Measurements from ENCODE around the gene MRPS35. TPM values are rescaled to one million over a fixed set of nuclear protein-coding genes. Genes with fewer than 3 reads are reported as not detected.
A peak's percentile ranks its signal among the peaks of the same experiment; 100 is the strongest.

The MRPS35 gene
- total RNA-seq, 5 donors from 2014 or later (not counting 1 experiment from before 2014, with no cell fraction given) = 19.7 to 23.0 (median 22.5) TPM

- Histone ChIP-seq H3K9me3 (no peaks in the 10 kb centered on the region), H3K4me1 (ENCODE audit: control insufficient read depth in 1 of 2, extremely low read depth in 1 of 2, insufficient read depth in 2 of 2, low read length in 2 of 2) (no peaks in the 10 kb centered on the region), H3K36me3 (ENCODE audit: control insufficient read depth in 2 of 2, extremely low read depth in 1 of 2, insufficient read depth in 1 of 2, low read length in 1 of 2) (no peaks in the 10 kb centered on the region), H3K4me3 (ENCODE audit: control insufficient read depth in 1 of 2, extremely low read depth in 1 of 2, low read length in 1 of 2) (no peak overlapping the region), H3K27ac (ENCODE audit: low read length) (no peak overlapping the region), H3K27me3 (replicated peaks in 1 of 2; ENCODE audit: control insufficient read depth in 2 of 2, extremely low read depth in 1 of 2, insufficient read depth in 2 of 2, low read length in 1 of 2) (no peaks in the 10 kb centered on the region)
- H3K4me3 Mint-ChIP-seq = no peak overlapping the region
- H3K9me3 Mint-ChIP-seq = no peaks in the 10 kb centered on the region
- H3K36me3 Mint-ChIP-seq = peaks cover 30% of the 10 kb centered on the region
- H3K27ac Mint-ChIP-seq = no peak overlapping the region
- H3K4me1 Mint-ChIP-seq = no peaks in the 10 kb centered on the region
- no peak for DNase-seq
- CTCF ChIA-PET = interaction anchor here in 1 of 2 donors (0.7 kb wide), 1 partner anchor 53 kb away, joined by 4 read pairs; no protein-coding TSS in a partner anchor
- POLR2A ChIA-PET = no interaction called here
- 94% methylated on average over 8 of the region's 13 CpGs for WGBS (ENCODE audit: insufficient coverage)
- no peaks in the 10 kb centered on the region for H3K27me3 Mint-ChIP-seq
- ATAC-seq (replicated peaks in 1 of 4) = no peak
Observed at GRCh38 chr12:27689558-27690180, 21.0 kb upstream of the MRPS35 start.

- H3K36me3 ChIP-seq (ENCODE audit: control insufficient read depth in 2 of 2, extremely low read depth in 1 of 2, insufficient read depth in 1 of 2, low read length in 1 of 2) = no peaks in the 10 kb centered on the region
- ATAC-seq (replicated peaks in 1 of 4) = no peak
- H3K4me3 ChIP-seq (ENCODE audit: control insufficient read depth in 1 of 2, extremely low read depth in 1 of 2, low read length in 1 of 2) = no peak overlapping the region
- ChIA-PET POLR2A (no interaction called here), CTCF (no interaction called here)
- WGBS (ENCODE audit: insufficient coverage) = no CpG with 5 or more reads among the region's 2 CpGs
- no peaks in the 10 kb centered on the region for H3K9me3 ChIP-seq
- Mint-ChIP-seq H3K9me3 (no peaks in the 10 kb centered on the region), H3K27me3 (no peaks in the 10 kb centered on the region), H3K27ac (no peak overlapping the region), H3K36me3 (peaks cover 26% of the 10 kb centered on the region), H3K4me3 (no peak overlapping the region), H3K4me1 (no peaks in the 10 kb centered on the region)
- no peak for DNase-seq
- no peak overlapping the region for H3K27ac ChIP-seq (ENCODE audit: low read length)
- H3K4me1 ChIP-seq (ENCODE audit: control insufficient read depth in 1 of 2, extremely low read depth in 1 of 2, insufficient read depth in 2 of 2, low read length in 2 of 2) = no peaks in the 10 kb centered on the region
- no peaks in the 10 kb centered on the region for H3K27me3 ChIP-seq (replicated peaks in 1 of 2; ENCODE audit: control insufficient read depth in 2 of 2, extremely low read depth in 1 of 2, insufficient read depth in 2 of 2, low read length in 1 of 2)
Observed at GRCh38 chr12:27693403-27693802, 17.2 kb upstream of the MRPS35 start.

- no peak overlapping the region for H3K27ac ChIP-seq (ENCODE audit: low read length)
- Mint-ChIP-seq H3K4me1 (no peaks in the 10 kb centered on the region), H3K27ac (no peak overlapping the region), H3K36me3 (peaks cover 11% of the 10 kb centered on the region), H3K9me3 (no peaks in the 10 kb centered on the region), H3K27me3 (peaks cover 0 to 4% of the 10 kb centered on the region in 2 donors), H3K4me3 (no peak overlapping the region)
- ChIA-PET POLR2A (interaction anchor here in 1 of 2 donors (0.6 kb wide), 1 partner anchor 291 kb away, joined by 9 read pairs; no protein-coding TSS in a partner anchor), CTCF (no interaction called here)
- no peaks in the 10 kb centered on the region for H3K36me3 ChIP-seq (ENCODE audit: control insufficient read depth in 2 of 2, extremely low read depth in 1 of 2, insufficient read depth in 1 of 2, low read length in 1 of 2)
- whole genome bisulfite sequencing (ENCODE audit: insufficient coverage) = no CpG with 5 or more reads among the region's 6 CpGs
- H3K4me3 ChIP-seq (ENCODE audit: control insufficient read depth in 1 of 2, extremely low read depth in 1 of 2, low read length in 1 of 2) = no peak overlapping the region
- H3K9me3 ChIP-seq = no peaks in the 10 kb centered on the region
- DNase-seq (no peak), ATAC-seq (replicated peaks in 1 of 4) (no peak)
- H3K27me3 ChIP-seq (replicated peaks in 1 of 2; ENCODE audit: control insufficient read depth in 2 of 2, extremely low read depth in 1 of 2, insufficient read depth in 2 of 2, low read length in 1 of 2) = no peaks in the 10 kb centered on the region
- H3K4me1 ChIP-seq (ENCODE audit: control insufficient read depth in 1 of 2, extremely low read depth in 1 of 2, insufficient read depth in 2 of 2, low read length in 2 of 2) = no peaks in the 10 kb centered on the region
Observed at GRCh38 chr12:27695556-27696292, 14.9 kb upstream of the MRPS35 start.

- ChIA-PET POLR2A (interaction anchor here in 1 of 2 donors (0.6 kb wide), 1 partner anchor 201 kb away, joined by 6 read pairs; no protein-coding TSS in a partner anchor), CTCF (no interaction called here)
- no peaks in the 10 kb centered on the region for H3K36me3 ChIP-seq (ENCODE audit: control insufficient read depth in 2 of 2, extremely low read depth in 1 of 2, insufficient read depth in 1 of 2, low read length in 1 of 2)
- DNase-seq (no peak), ATAC-seq (replicated peaks in 1 of 4) (no peak)
- Mint-ChIP-seq H3K4me3 (no peak within 1 kb of the TSS), H3K36me3 (peaks cover 11% of the 10 kb centered on the region), H3K27ac (no peak within 1 kb of the TSS), H3K9me3 (no peaks in the 10 kb centered on the region), H3K4me1 (no peaks in the 10 kb centered on the region), H3K27me3 (peaks cover 1 to 4% of the 10 kb centered on the region in 2 donors)
- H3K4me1 ChIP-seq (ENCODE audit: control insufficient read depth in 1 of 2, extremely low read depth in 1 of 2, insufficient read depth in 2 of 2, low read length in 2 of 2) = no peaks in the 10 kb centered on the region
- WGBS (ENCODE audit: insufficient coverage) = 96% methylated on average over 3 of the region's 5 CpGs
- H3K9me3 ChIP-seq = no peaks in the 10 kb centered on the region
- H3K27ac ChIP-seq (ENCODE audit: low read length) = no peak within 1 kb of the TSS
- H3K4me3 ChIP-seq (ENCODE audit: control insufficient read depth in 1 of 2, extremely low read depth in 1 of 2, low read length in 1 of 2) = no peak within 1 kb of the TSS
- H3K27me3 ChIP-seq (replicated peaks in 1 of 2; ENCODE audit: control insufficient read depth in 2 of 2, extremely low read depth in 1 of 2, insufficient read depth in 2 of 2, low read length in 1 of 2) = no peaks in the 10 kb centered on the region
Observed at GRCh38 chr12:27696293-27696652, 14.4 kb upstream of the MRPS35 start, which contains the start of gene REP15. Gene REP15, plus strand, starts transcription at chr12:27696447. Its CDS starts 116 bp downstream, at chr12:27696563.

GRCh38 chr12:27696864-27697564, 13.6 kb upstream of the MRPS35 start:
- Mint-ChIP-seq H3K36me3 (peaks cover 6% of the 10 kb centered on the region), H3K27me3 (peaks cover 1 to 4% of the 10 kb centered on the region in 2 donors), H3K4me1 (no peaks in the 10 kb centered on the region), H3K27ac (no peak overlapping the region), H3K4me3 (no peak overlapping the region), H3K9me3 (no peaks in the 10 kb centered on the region)
- H3K9me3 ChIP-seq = no peaks in the 10 kb centered on the region
- POLR2A ChIA-PET = interaction anchor here in 1 of 2 donors (0.6 kb wide), 1 partner anchor 200 kb away, joined by 6 read pairs; no protein-coding TSS in a partner anchor
- H3K36me3 ChIP-seq (ENCODE audit: control insufficient read depth in 2 of 2, extremely low read depth in 1 of 2, insufficient read depth in 1 of 2, low read length in 1 of 2) = no peaks in the 10 kb centered on the region
- no peaks in the 10 kb centered on the region for H3K27me3 ChIP-seq (replicated peaks in 1 of 2; ENCODE audit: control insufficient read depth in 2 of 2, extremely low read depth in 1 of 2, insufficient read depth in 2 of 2, low read length in 1 of 2)
- ATAC-seq (replicated peaks in 1 of 4) (no peak), DNase-seq (no peak)
- H3K27ac ChIP-seq (ENCODE audit: low read length) = no peak overlapping the region
- CTCF ChIA-PET = interaction anchor here in 1 of 2 donors (0.6 kb wide), 1 partner anchor 17 kb away, joined by 3 read pairs; no protein-coding TSS in a partner anchor
- WGBS (ENCODE audit: insufficient coverage) = 83% methylated on average over 1 of the region's 3 CpGs
- H3K4me1 ChIP-seq (ENCODE audit: control insufficient read depth in 1 of 2, extremely low read depth in 1 of 2, insufficient read depth in 2 of 2, low read length in 2 of 2) = no peaks in the 10 kb centered on the region
- no peak overlapping the region for H3K4me3 ChIP-seq (ENCODE audit: control insufficient read depth in 1 of 2, extremely low read depth in 1 of 2, low read length in 1 of 2)

- WGBS (ENCODE audit: insufficient coverage) = no CpG with 5 or more reads among the region's 4 CpGs
- H3K27me3 ChIP-seq (replicated peaks in 1 of 2; ENCODE audit: control insufficient read depth in 2 of 2, extremely low read depth in 1 of 2, insufficient read depth in 2 of 2, low read length in 1 of 2) = no peaks in the 10 kb centered on the region
- peak; percentile 85 to 98 (median 94) for ATAC-seq (replicated peaks in 1 of 4)
- H3K4me3 ChIP-seq (ENCODE audit: control insufficient read depth in 1 of 2, extremely low read depth in 1 of 2, low read length in 1 of 2) = no peak overlapping the region
- Mint-ChIP-seq H3K9me3 (no peaks in the 10 kb centered on the region), H3K27ac (no peak overlapping the region), H3K4me3 (no peak overlapping the region), H3K36me3 (no peaks in the 10 kb centered on the region), H3K27me3 (peaks cover 1 to 4% of the 10 kb centered on the region in 2 donors), H3K4me1 (no peaks in the 10 kb centered on the region)
- no peaks in the 10 kb centered on the region for H3K9me3 ChIP-seq
- H3K36me3 ChIP-seq (ENCODE audit: control insufficient read depth in 2 of 2, extremely low read depth in 1 of 2, insufficient read depth in 1 of 2, low read length in 1 of 2) = no peaks in the 10 kb centered on the region
- H3K4me1 ChIP-seq (ENCODE audit: control insufficient read depth in 1 of 2, extremely low read depth in 1 of 2, insufficient read depth in 2 of 2, low read length in 2 of 2) = no peaks in the 10 kb centered on the region
- CTCF ChIA-PET = interaction anchor here (0.6 to 1.7 kb wide), 3 partner anchors 51 to 417 kb away, joined by 4 to 6 read pairs (median 6); no protein-coding TSS in a partner anchor
- POLR2A ChIA-PET = interaction anchor here (0.6 to 0.7 kb wide), 3 partner anchors 51 to 1851 kb away, joined by 4 to 7 read pairs (median 4); no protein-coding TSS in a partner anchor
- H3K27ac ChIP-seq (ENCODE audit: low read length) = no peak overlapping the region
- DNase-seq = peak in 34 of 35 experiments; percentile 32 to 79 (median 57)
Observed at GRCh38 chr12:27703720-27704452, 6.7 kb upstream of the MRPS35 start.

Data from T-cell (primary cell).